Esophagus (tissue), 2 donors: ENCODE measurements around the gene RIOK1. TPM values are rescaled to one million over a fixed set of nuclear protein-coding genes. Genes with fewer than 3 reads are reported as not detected.
"Not testable (repeated sequence)": the region's sequence is repeated elsewhere in the genome, so short reads cannot be mapped to it uniquely, and the experiment has no call there.

ENCODE experiments used
- H3K27ac ChIP-seq, 2 donors: one replicate each; pipeline ENCODE4 v1.5.1; 2013; ENCODE audit warnings: low read depth in 2 of 2, mild to moderate bottlenecking in 2 of 2, inconsistent platforms in 1 of 2, low read length in 1 of 2, moderate library complexity in 1 of 2
- H3K27me3 ChIP-seq, 2 donors: one replicate each; pipeline ENCODE4 v1.6.1; 2013; ENCODE audit warnings: low read length in 2 of 2, control low read depth in 1 of 2, mild to moderate bottlenecking in 1 of 2; ENCODE audit not compliant: insufficient read depth in 2 of 2, control insufficient read depth in 1 of 2
- H3K36me3 ChIP-seq, 2 donors: one replicate each; pipeline ENCODE4 v1.6.1; 2013; ENCODE audit warnings: low read length in 1 of 2; ENCODE audit not compliant: control insufficient read depth in 2 of 2, insufficient read depth in 2 of 2
- H3K4me1 ChIP-seq, 2 donors: one replicate each; pipeline ENCODE4 v1.6.1; 2013; ENCODE audit warnings: low read length in 1 of 2; ENCODE audit not compliant: control insufficient read depth in 2 of 2, insufficient read depth in 2 of 2
- H3K4me3 ChIP-seq, 2 donors: one replicate each; pipeline ENCODE4 v1.5.1; 2013; ENCODE audit warnings: low read length in 2 of 2, mild to moderate bottlenecking in 2 of 2, low read depth in 1 of 2, moderate library complexity in 1 of 2
- H3K9me3 ChIP-seq, 2 donors: one replicate each; pipeline ENCODE4 v1.6.1; 2013; ENCODE audit warnings: mild to moderate bottlenecking in 2 of 2, low read depth in 1 of 2, low read length in 1 of 2, moderate library complexity in 1 of 2; ENCODE audit not compliant: control insufficient read depth in 2 of 2, insufficient read depth in 1 of 2
- WGBS, 2 donors: extraction: QIAGEN DNeasy Blood & Tissue Kit; methylation state at CpG; one replicate each; pipeline ENCODE4 v1.1.7; 2013; 5-methylcytosine and 5-hydroxymethylcytosine counted together
- polyA plus RNA-seq, 2 donors: library from polyadenylated mRNA; stranded (reverse); fragments of 200-250 nt; gene quantifications; one replicate each; pipeline ENCODE4 v1.2.3, GENCODE V29; 2013
- donor health status: healthy with polysubstance abuse.
- donor health status: Bipolar disorder and iron deficiency.

Gene RIOK1
- polyA plus RNA-seq, 2 donors: 10.2 to 13.5 TPM

DNA sequence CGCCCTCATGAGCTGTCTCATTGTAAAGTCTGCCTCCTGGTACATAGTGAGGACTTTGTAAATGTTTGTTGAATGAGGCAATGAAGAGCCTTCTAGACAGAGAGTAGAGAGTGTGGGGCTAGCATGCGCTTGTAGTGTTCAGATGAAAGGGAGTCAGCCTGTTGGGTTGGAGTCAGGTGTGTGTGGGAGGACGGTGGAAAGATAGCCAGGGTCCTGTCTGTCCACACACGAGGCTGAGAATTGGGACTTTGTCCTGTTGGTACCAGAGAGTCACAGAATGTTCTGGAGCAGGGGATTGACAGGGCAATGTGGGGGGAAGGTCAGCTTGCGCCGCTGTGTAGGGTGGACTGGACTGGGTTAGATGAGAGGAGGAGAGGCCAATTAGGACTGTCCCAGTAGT, 58.6 kb downstream of the RIOK1 start:
- no peaks in the 10 kb centered on the region for H3K27me3 ChIP-seq
- H3K4me3 ChIP-seq: no peak overlapping the region
- WGBS, 2 donors: 84 to 86% methylated on average over 6 of the region's 6 CpGs
- H3K4me1 ChIP-seq: peaks cover 0 to 11% of the 10 kb centered on the region in 2 donors
- no peaks in the 10 kb centered on the region for H3K36me3 ChIP-seq
- no peaks in the 10 kb centered on the region for H3K9me3 ChIP-seq
- peak overlapping the region in 1 of 2 donors; percentile 44 for H3K27ac ChIP-seq

DNA sequence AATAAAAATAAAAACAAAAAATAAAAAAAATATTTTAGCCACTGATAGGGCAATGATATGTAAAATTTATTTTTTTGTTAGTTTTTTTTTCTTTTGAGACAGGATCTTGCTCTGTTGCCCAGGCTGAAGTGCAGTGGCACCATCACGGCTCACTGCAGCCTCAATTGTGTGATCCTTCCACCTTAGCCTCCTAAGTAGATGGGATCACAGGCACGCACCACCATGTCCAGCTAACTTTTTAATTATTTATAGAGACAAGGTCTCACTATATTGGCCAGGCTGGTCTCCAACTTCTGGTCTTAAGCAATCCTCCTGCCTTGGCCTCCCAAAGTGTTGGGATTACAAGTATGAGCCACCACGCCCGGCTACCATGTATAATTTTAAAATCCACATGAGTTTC, 59.4 kb downstream of the RIOK1 start:
- peaks cover 0 to 11% of the 10 kb centered on the region in 2 donors for H3K4me1 ChIP-seq
- H3K36me3 ChIP-seq: no peaks in the 10 kb centered on the region
- 83 to 97% methylated on average over 4 of the region's 4 CpGs for WGBS, 2 donors
- H3K4me3 ChIP-seq: no peak overlapping the region
- H3K27ac ChIP-seq: no peak overlapping the region
- no peaks in the 10 kb centered on the region for H3K27me3 ChIP-seq
- no peaks in the 10 kb centered on the region for H3K9me3 ChIP-seq

DNA sequence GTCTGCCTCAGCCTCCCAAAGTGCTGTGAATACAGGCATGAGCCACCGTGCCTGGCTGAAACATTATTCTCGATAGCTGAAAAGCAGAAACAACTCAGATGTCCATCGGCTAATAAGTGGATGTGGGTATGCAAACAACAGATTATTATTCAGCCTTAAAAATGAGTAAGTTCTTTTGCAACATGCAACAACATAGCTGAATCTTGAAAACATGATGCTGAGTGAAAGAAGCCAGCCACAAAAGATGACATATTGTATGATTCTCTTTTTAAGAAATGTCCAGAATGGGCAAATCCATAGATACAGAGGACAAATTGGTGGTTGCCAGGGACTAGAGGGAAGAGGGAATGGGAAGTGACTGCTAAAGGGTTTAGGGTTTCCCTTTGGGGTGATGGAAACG, 61.7 kb downstream of the RIOK1 start:
- WGBS, 2 donors: 53 to 65% methylated on average over 4 of the region's 4 CpGs
- H3K27me3 ChIP-seq: no peaks in the 10 kb centered on the region
- H3K36me3 ChIP-seq: no peaks in the 10 kb centered on the region
- no peaks in the 10 kb centered on the region for H3K9me3 ChIP-seq
- peaks cover 0 to 3% of the 10 kb centered on the region in 2 donors for H3K4me1 ChIP-seq
- no peak overlapping the region for H3K27ac ChIP-seq
- H3K4me3 ChIP-seq: no peak overlapping the region

DNA sequence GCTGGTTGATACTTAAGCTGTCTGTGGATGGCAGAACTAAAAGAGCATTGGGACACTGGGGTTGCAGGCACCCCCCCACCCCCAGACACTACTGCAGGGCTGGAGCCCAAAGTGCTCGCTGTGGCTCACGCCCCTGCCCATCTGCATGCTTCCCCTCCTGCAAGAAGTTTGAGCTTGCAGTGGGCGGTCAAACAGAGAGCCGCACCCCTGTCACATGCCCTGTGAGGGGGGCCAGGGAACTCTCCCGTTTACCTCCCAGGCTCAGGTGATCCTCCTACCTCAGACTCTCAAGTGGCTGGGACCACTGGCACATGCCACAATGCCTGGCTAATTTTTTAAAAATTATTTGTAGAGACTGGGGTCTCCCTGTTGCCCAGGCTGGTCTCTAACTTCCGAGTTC, 63.3 kb downstream of the RIOK1 start:
- H3K36me3 ChIP-seq: no peaks in the 10 kb centered on the region
- 69 to 85% methylated on average over 6 of the region's 6 CpGs for WGBS, 2 donors
- H3K27ac ChIP-seq: no peak overlapping the region
- peaks cover 0 to 3% of the 10 kb centered on the region in 2 donors for H3K4me1 ChIP-seq
- no peaks in the 10 kb centered on the region for H3K27me3 ChIP-seq
- H3K4me3 ChIP-seq: no peak overlapping the region
- H3K9me3 ChIP-seq: no peaks in the 10 kb centered on the region

DNA sequence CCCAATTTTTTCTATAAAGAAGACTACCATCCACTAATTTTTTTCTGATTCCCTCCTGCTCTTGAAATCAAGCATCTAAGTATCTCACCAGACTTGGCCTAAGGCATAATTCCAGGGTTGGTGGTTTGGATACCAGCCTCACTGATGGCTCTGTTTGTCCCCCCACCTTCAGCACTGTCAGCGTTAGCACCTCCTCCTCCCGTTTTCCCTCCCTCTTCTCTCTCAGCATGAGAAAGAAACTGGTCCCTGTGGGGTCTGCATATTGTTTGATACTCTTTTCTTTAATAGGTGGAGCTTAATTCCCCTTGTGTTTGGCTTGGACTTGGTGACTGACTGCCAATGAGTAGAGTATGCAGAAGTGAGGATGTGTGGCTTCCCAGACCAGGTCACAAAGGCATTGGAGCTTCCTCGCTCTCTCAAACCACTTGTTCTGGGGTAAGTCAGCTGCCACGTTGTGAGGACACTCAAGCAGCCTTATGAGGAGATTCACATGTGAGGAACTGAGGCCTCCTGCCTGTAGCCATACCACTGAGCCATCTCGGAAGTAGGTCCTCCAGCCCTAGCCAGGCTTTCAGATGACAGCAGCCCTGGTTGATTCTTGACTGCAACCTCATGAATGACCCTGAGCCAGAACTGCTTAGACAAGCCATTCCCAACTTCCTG, 65.2 kb downstream of the RIOK1 start:
- Histone ChIP-seq H3K27ac (peak overlapping the region; percentile 45 to 82), H3K4me1 (peaks cover 0 to 3% of the 10 kb centered on the region in 2 donors), H3K4me3 (no peak overlapping the region), H3K27me3 (no peaks in the 10 kb centered on the region), H3K36me3 (no peaks in the 10 kb centered on the region), H3K9me3 (no peaks in the 10 kb centered on the region)
- 57 to 60% methylated on average over 5 of the region's 5 CpGs for WGBS, 2 donors

DNA sequence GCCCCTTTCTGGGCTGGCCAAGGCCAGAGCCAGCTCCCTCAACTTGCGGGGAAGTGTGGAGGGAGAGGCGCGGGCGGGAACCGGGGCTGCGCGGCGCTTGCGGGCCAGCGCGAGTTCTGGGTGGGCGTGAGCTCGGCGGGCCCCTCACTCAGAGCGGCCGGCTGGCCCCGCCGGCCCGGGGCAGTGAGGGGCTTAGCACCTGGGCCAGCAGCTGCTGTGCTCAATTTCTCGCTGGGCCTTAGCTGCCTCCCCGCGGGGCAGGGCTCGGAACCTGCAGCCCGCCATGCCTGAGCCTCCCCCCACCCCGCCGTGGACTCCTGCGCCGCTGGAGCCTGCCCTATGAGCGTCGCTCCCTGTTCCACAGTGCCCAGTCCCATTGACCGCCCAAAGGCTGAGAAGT, 66.7 kb downstream of the RIOK1 start:
- not testable (repeated sequence) for H3K27me3 ChIP-seq, H3K36me3 ChIP-seq, H3K4me3 ChIP-seq, H3K9me3 ChIP-seq, H3K4me1 ChIP-seq, H3K27ac ChIP-seq
- 96 to 99% methylated on average over 23 to 31 of the region's 31 CpGs for WGBS, 2 donors

DNA sequence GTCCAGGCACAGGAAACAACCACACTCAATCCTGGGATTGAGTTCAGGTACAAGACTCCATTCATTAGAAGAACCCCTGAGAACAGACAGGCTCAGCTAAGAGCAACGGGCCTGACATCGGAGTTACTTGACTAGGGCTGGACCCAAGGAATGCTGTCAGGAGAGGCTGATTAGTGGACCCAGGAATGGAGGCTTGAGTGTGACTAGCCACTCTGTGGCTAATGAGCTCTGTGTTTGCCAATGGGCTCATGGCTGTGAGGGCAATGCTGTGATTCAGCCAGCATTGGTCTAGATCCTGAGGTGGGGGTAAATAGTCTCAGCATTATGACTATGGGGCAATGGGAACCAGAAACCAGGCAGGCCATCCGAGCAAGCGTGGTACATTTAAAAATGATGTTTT, 71.8 kb downstream of the RIOK1 start:
- H3K27me3 ChIP-seq: no peaks in the 10 kb centered on the region
- no peaks in the 10 kb centered on the region for H3K4me1 ChIP-seq
- H3K9me3 ChIP-seq: no peaks in the 10 kb centered on the region
- H3K36me3 ChIP-seq: no peaks in the 10 kb centered on the region
- no peak overlapping the region for H3K4me3 ChIP-seq
- H3K27ac ChIP-seq: no peak overlapping the region
- WGBS, 2 donors: 86 to 92% methylated on average over 4 of the region's 4 CpGs

DNA sequence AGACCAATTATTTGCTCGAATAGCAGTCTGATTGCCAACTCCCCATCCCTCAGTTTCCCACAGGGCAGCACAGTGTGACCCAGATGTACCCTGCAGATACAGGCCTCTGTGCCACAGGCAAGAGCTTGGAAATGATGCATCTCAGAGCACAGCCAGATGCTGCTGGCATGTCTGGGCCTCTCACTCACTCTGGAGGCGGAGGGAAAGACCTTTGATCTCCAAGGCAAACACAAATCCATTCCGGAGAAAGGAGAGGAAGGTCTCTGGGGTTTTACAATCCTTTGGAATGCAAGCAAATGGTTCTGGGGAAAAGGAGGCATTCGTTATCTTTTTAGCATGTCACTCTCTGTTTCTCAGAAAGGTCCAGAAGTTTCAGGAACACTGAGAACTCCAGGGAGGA, 74.2 kb downstream of the RIOK1 start:
- peaks cover 0 to 5% of the 10 kb centered on the region in 2 donors for H3K4me1 ChIP-seq
- WGBS, 2 donors: 22 to 29% methylated on average over 4 of the region's 4 CpGs
- no peaks in the 10 kb centered on the region for H3K27me3 ChIP-seq
- H3K9me3 ChIP-seq: no peaks in the 10 kb centered on the region
- no peak overlapping the region for H3K4me3 ChIP-seq
- H3K27ac ChIP-seq: no peak overlapping the region
- H3K36me3 ChIP-seq: no peaks in the 10 kb centered on the region

DNA sequence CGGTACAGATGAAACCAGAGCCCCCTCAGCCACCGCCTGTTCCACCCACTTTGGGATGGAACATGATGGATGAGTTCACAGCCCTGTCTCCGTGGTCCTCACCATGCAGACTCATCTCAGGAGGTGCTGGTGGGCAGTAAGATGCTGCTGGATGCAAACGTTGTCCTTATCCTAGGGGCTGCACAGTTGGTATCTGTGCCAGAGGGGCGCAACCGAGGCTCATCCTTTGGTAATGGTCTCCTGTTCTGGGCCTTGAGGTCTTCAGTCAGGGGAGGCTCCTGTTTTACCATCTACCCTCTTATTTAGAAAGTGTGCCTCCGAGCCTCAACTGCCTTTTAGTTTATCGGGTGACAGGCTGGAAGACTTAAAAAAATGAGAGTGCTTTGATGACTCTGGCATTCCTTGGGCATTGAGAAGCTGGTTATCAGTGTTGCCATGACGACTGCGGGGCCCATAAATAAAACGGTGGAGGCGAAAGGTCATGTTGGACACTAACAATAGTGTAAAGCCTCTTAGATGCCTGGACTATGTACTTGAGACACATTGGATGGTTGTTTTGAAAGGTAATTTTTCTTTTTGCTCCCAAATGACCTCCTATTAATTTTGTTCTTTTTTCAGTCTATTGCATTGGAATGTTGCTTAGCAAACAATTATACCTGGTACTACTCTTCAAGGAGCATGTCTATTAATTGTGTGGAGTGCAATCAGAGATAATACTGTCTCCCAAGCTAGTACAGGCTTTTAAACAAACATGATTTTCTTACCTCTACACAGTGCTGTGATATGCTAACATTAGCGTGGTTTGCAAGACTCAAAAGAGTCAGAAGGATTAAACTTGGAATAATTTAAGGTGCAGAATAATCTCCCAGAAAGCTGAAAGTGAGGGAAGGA, 77.6 kb downstream of the RIOK1 start:
- Histone ChIP-seq H3K4me1 (peaks cover 0 to 5% of the 10 kb centered on the region in 2 donors), H3K9me3 (no peaks in the 10 kb centered on the region), H3K27ac (peak overlapping the region in 1 of 2 donors; percentile 3), H3K27me3 (no peaks in the 10 kb centered on the region), H3K4me3 (no peak overlapping the region), H3K36me3 (no peaks in the 10 kb centered on the region)
- WGBS, 2 donors: 55 to 62% methylated on average over 13 of the region's 13 CpGs
